HepG2 (cell line): Measurements from ENCODE around the gene PARG. TPM values are rescaled to one million over a fixed set of nuclear protein-coding genes. Genes with fewer than 3 reads are reported as not detected.
A peak's percentile ranks its signal among the peaks of the same experiment; 100 is the strongest.
"Not testable (repeated sequence)": the region's sequence is repeated elsewhere in the genome, so short reads cannot be mapped to it uniquely, and the experiment has no call there.

Experiments used
- ATAC-seq: fragments of 200-7000 bp; cut with Tn5 transposase; 3 replicates; pipeline ENCODE4 v1.9.1; 2020; ENCODE audit warnings: mild to moderate bottlenecking, moderate library complexity
- BruUV-seq: library from RNA; stranded (reverse); fragments of 400-500 nt; replicated peaks from 2 replicates; lab custom pipeline; 2021; lab: Mats Ljungman, UMichigan
- CTCF ChIA-PET: fragments of 300-600 bp; formaldehyde crosslinking; extraction: SDS; loops from one replicate; lab custom pipeline; 2021; ENCODE audit warnings: low total read pairs, inconsistent platforms, low intra/inter-chr PET ratio; lab: Yijun Ruan, JAX
- POLR2A ChIA-PET: fragments of 350-600 bp; sonication (Branson Sonifier 250); formaldehyde crosslinking; loops from one replicate; lab custom pipeline; 2020; ENCODE audit warnings: antibody characterized with exemption, inconsistent platforms; lab: Yijun Ruan, JAX
- DNase-seq: peaks from one replicate; pipeline ENCODE4 v3.0.0-alpha.2; 2015; ENCODE audit warnings: low spot score
- FAIRE-seq: peaks from 3 replicates; lab custom pipeline; 2011; peaks lifted over from hg19 to GRCh38; lab: Jason Lieb, UNC
- H2AFZ ChIP-seq: one replicate; pipeline ENCODE4 v1.6.1; 2011; ENCODE audit warnings: low read length, inconsistent platforms
- H3K27ac ChIP-seq: fragments of 300-600 bp; 3 replicates; pipeline ENCODE4 v1.8.0; 2011; ENCODE audit warnings: mixed run types, mild to moderate bottlenecking, mixed read lengths, low read length, inconsistent platforms; ENCODE audit not compliant: insufficient read depth; ENCODE audit errors: extremely low read length
- H3K27me3 ChIP-seq, 2 experiments: fragments of 200-600 bp in 1 of 2; 2 replicates in 1 of 2; 3 replicates in 1 of 2; pipeline versions ENCODE4 v1.6.0 to v1.8.0; 2011; ENCODE audit warnings: low read length in 2 of 2, mild to moderate bottlenecking in 2 of 2, moderate library complexity in 2 of 2, inconsistent platforms in 1 of 2; ENCODE audit not compliant: insufficient read depth in 2 of 2, control insufficient read depth in 1 of 2
- H3K36me3 ChIP-seq, 2 experiments: fragments of 200-600 bp in 1 of 2; replicated peaks in 1 of 2; 2 replicates in 1 of 2; 3 replicates in 1 of 2; pipeline versions ENCODE4 v1.5.1 to v1.8.0; 2011; ENCODE audit warnings: low read length in 2 of 2, inconsistent platforms in 1 of 2; ENCODE audit not compliant: insufficient read depth in 2 of 2, control insufficient read depth in 1 of 2
- H3K4me1 ChIP-seq: 2 replicates; pipeline ENCODE4 v1.5.1; 2012; ENCODE audit warnings: low read length, inconsistent platforms; ENCODE audit not compliant: insufficient read depth
- H3K4me2 ChIP-seq: 2 replicates; pipeline ENCODE4 v1.6.0; 2011; ENCODE audit warnings: low read depth, low read length, inconsistent platforms
- H3K4me3 ChIP-seq, 3 experiments: fragments of 200-600 bp in 1 of 3; sonication (generic), shearing (Covaris generic) in 1 of 3; replicated peaks in 1 of 3; 2 replicates each; pipeline ENCODE4 v1.5.1; 2011 to 2016; ENCODE audit warnings: low read length in 3 of 3, inconsistent platforms in 2 of 3, low read depth in 2 of 3, mild to moderate bottlenecking in 2 of 3, control low read depth in 1 of 3, mixed read lengths in 1 of 3; ENCODE audit not compliant: insufficient read depth in 1 of 3
- H3K79me2 ChIP-seq: one replicate; pipeline ENCODE4 v1.6.1; 2011; ENCODE audit warnings: low read length, inconsistent platforms; ENCODE audit not compliant: insufficient read depth
- H3K9ac ChIP-seq: 2 replicates; pipeline ENCODE4 v1.6.0; 2011; ENCODE audit warnings: mild to moderate bottlenecking, low read depth, low read length, inconsistent platforms; ENCODE audit not compliant: insufficient read depth
- H3K9me3 ChIP-seq: 2 replicates; pipeline ENCODE4 v1.5.1; 2012; ENCODE audit warnings: mild to moderate bottlenecking, low read length
- H4K20me1 ChIP-seq: 2 replicates; pipeline ENCODE4 v1.6.0; 2011; ENCODE audit warnings: inconsistent platforms, mild to moderate bottlenecking, low read length, moderate library complexity; ENCODE audit not compliant: insufficient read depth
- CHD2 ChIP-seq: IDR thresholded peaks from 2 replicates; pipeline ENCODE4 v1.6.1; 2011; ENCODE audit warnings: low read depth, low read length, improper control_type of control experiment
- KDM5A ChIP-seq: fragments of 200-600 bp; sonication (generic); IDR thresholded peaks from 2 replicates; pipeline ENCODE4 v1.7.0; 2018; ENCODE audit warnings: antibody characterized with exemption, mild to moderate bottlenecking, low read length, borderline replicate concordance
- WGBS: methylation state at CpG from one replicate; pipeline ENCODE4 v1.1.6; 2017; ENCODE audit warnings: low lambda C conversion rate; 5-methylcytosine and 5-hydroxymethylcytosine counted together
- in situ Hi-C: cut with HindIII; loops from 2 replicates; pipeline ENCODE4 v1.10.0; 2017; ENCODE audit warnings: low pct_unique_long_range_greater_than_20kb; ENCODE audit not compliant: extremely low pct_ligation_motif_present
- intact Hi-C: fragments of 100-400 bp; cut with micrococcal nuclease; formaldehyde crosslinking; loops from one replicate; pipeline ENCODE4 v1.10.0; 2022; ENCODE audit not compliant: unreplicated experiment
- polyA plus RNA-seq, 8 experiments: library from polyadenylated mRNA; depleted of rRNA in 3 of 8; stranded (reverse) in 7 of 8; unstranded in 1 of 8; fragments of >200 nt; fragmentation: Illumina TruSeq in 4 of 8; extraction: Trizol in 4 of 8; gene quantifications; 2 replicates each; pipeline versions ENCODE4 v1.2.1 to v1.2.3, GENCODE V29; 2011 to 2016; ENCODE audit warnings: low read depth in 4 of 8, missing spikeins in 1 of 8, mixed read lengths in 1 of 8; ENCODE audit not compliant: insufficient read depth in 1 of 8
- total RNA-seq, 5 experiments: library from RNA; depleted of rRNA; stranded (reverse); fragments of >200 nt; fragmentation: Illumina TruSeq; extraction: Trizol; gene quantifications; 2 replicates each; pipeline ENCODE4 v1.2.3, GENCODE V29; 2016; ENCODE audit warnings: low read depth in 1 of 5

The PARG gene
- total and polyA plus RNA-seq, 2 of the 13 experiments (the other 11 are each of a cell fraction or from before 2014, with no cell fraction given) = 11.4 to 37.2 TPM

DNA sequence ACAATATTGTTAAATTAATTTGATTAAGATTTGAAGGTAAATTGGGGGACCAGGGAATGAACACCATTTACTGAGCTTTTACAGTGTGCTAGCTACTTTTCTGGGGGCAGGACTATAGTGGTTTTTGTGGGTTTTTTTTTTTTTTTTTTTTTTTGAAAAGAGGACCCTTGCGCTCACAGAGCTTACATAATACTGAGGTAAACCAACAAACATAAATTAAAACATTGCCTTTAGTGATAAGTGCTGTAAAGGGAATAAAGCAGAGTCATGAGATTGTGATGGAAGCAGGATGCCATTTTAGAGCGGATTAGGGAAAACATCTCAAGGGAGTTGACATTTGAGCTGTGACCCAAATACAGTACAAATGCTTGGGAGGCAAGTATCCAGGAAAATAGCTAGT is 1.8 kb upstream of the PARG start:
- DNase-seq, in situ Hi-C loops, H3K4me3 ChIP-seq, H2AFZ ChIP-seq, H3K27me3 ChIP-seq, BruUV-seq, H3K9me3 ChIP-seq, H3K36me3 ChIP-seq, H3K27ac ChIP-seq, ATAC-seq, POLR2A ChIA-PET, CTCF ChIA-PET, H4K20me1 ChIP-seq, FAIRE-seq: not testable (repeated sequence)
- Histone ChIP-seq H3K4me2 (peak overlapping the region; percentile 47), H3K79me2 (peaks cover 35% of the 10 kb centered on the region), H3K9ac (peak overlapping the region; percentile 34; the same call in 1 of the 2 replicates), H3K4me1 (peaks cover 16% of the 10 kb centered on the region)
- WGBS = 98% methylated on average over 2 of the region's 2 CpGs
- intact Hi-C loops = loop anchor here (5.0 kb wide), 1 partner anchor 279 kb away; no protein-coding TSS in a partner anchor

- TF ChIP-seq KDM5A = peak; percentile 10; the same call in 1 of the 2 replicates
- TF ChIP-seq CHD2 = peak; percentile 32; the same call in 1 of the 2 replicates
- TF ChIP-seq, all 625 proteins: peak for 2; not testable (repeated sequence) for 623
- H3K27me3 ChIP-seq, CTCF ChIA-PET, H2AFZ ChIP-seq, H4K20me1 ChIP-seq, H3K9me3 ChIP-seq, FAIRE-seq, in situ Hi-C loops, H3K36me3 ChIP-seq: not testable (repeated sequence)
- POLR2A ChIA-PET = interaction anchor here (1.0 kb wide), 1 partner anchor 7 kb away, joined by 3 read pairs; no protein-coding TSS in a partner anchor
- WGBS = 0% methylated on average over 12 of the region's 12 CpGs
- DNase-seq = peak; percentile 16
- Histone ChIP-seq H3K27ac (peak overlapping the region; percentile 77), H3K9ac (peak overlapping the region; percentile 87), H3K79me2 (peaks cover 41% of the 10 kb centered on the region), H3K4me1 (peaks cover 16% of the 10 kb centered on the region), H3K4me3 (peak overlapping the region; percentile 53 to 93 (median 83)), H3K4me2 (peak overlapping the region; percentile 73)
- ATAC-seq = peak; percentile 52
- TSS peak; percentile 77 for BruUV-seq
- intact Hi-C loops = loop anchor here (5.0 kb wide), 1 partner anchor 280 kb away; no protein-coding TSS in a partner anchor
Measured at GRCh38 chr10:49942339-49942705, 495 bp upstream of the PARG start.

- POLR2A ChIA-PET = not testable (repeated sequence)
Measured at GRCh38 chr10:49931959-49932728, 9.7 kb downstream of the PARG start.

GRCh38 chr10:49931276-49931675 is 10.6 kb downstream of the PARG start:
- H3K4me2 ChIP-seq, H3K36me3 ChIP-seq, POLR2A ChIA-PET, in situ Hi-C loops, DNase-seq, H3K4me3 ChIP-seq, H3K9ac ChIP-seq, H3K4me1 ChIP-seq, ATAC-seq, H4K20me1 ChIP-seq, H2AFZ ChIP-seq, H3K79me2 ChIP-seq, H3K27ac ChIP-seq, BruUV-seq, H3K27me3 ChIP-seq, CTCF ChIA-PET, intact Hi-C loops, H3K9me3 ChIP-seq: not testable (repeated sequence)
- peak; percentile 39 for FAIRE-seq
- WGBS = 94% methylated on average over 5 of the region's 5 CpGs

More at GRCh38 chr10:49931959-49932728, 9.7 kb downstream of the PARG start:
- intact Hi-C loops, H3K4me1 ChIP-seq, H3K9me3 ChIP-seq, H2AFZ ChIP-seq, H3K4me2 ChIP-seq, ATAC-seq, CTCF ChIA-PET, H3K4me3 ChIP-seq, BruUV-seq, H3K27ac ChIP-seq, H3K36me3 ChIP-seq, FAIRE-seq, DNase-seq, H3K9ac ChIP-seq, in situ Hi-C loops, H4K20me1 ChIP-seq, H3K27me3 ChIP-seq, H3K79me2 ChIP-seq: not testable (repeated sequence)
- WGBS = 93% methylated on average over 7 of the region's 7 CpGs
